CD4-positive, alpha-beta T cell (primary cell): Measurements from ENCODE around the gene CRIP2. TPM values are rescaled to one million over a fixed set of nuclear protein-coding genes. Genes with fewer than 3 reads are reported as not detected.

Experiments used
- ATAC-seq: fragments of 200-7000 bp; cut with Tn5 transposase; one replicate; pipeline ENCODE4 v1.10.0; 2022; ENCODE audit warnings: mild to moderate bottlenecking; ENCODE audit not compliant: poor library complexity
- CTCF ChIA-PET: fragments of 350-600 bp; sonication (Branson Sonifier 250); formaldehyde crosslinking; loops from one replicate; lab custom pipeline; 2021; ENCODE audit warnings: antibody characterized with exemption, inconsistent platforms; lab: Charles Lee
- POLR2A ChIA-PET: fragments of 350-600 bp; sonication (Branson Sonifier 250); formaldehyde crosslinking; loops from one replicate; lab custom pipeline; 2021; ENCODE audit warnings: antibody characterized with exemption, inconsistent platforms; lab: Charles Lee
- DNase-seq, 14 experiments: peaks; one replicate each; pipeline ENCODE4 v3.0.0-alpha.2; 2013 to 2020; ENCODE audit warnings: mixed read lengths in 2 of 14
- H3K27ac ChIP-seq, 2 donors: one replicate each; pipeline versions ENCODE4 v1.5.1 to v1.7.0; 2013; ENCODE audit warnings: low read length in 2 of 2, low read depth in 1 of 2, mild to moderate bottlenecking in 1 of 2
- H3K27me3 ChIP-seq, 2 experiments: 1 replicate in 1 of 2; 2 replicates in 1 of 2; pipeline versions ENCODE4 v1.6.1 to v1.7.0; 2013; ENCODE audit warnings: low read length in 2 of 2, control low read depth in 1 of 2, mild to moderate bottlenecking in 1 of 2, moderate library complexity in 1 of 2; ENCODE audit not compliant: insufficient read depth in 2 of 2, control insufficient read depth in 1 of 2
- H3K36me3 ChIP-seq: one replicate; pipeline ENCODE4 v1.6.1; 2013; ENCODE audit warnings: low read length, control low read depth; ENCODE audit not compliant: insufficient read depth
- H3K4me1 ChIP-seq: one replicate; pipeline ENCODE4 v1.6.1; 2013; ENCODE audit warnings: low read length, control low read depth; ENCODE audit not compliant: insufficient read depth
- H3K4me3 ChIP-seq: one replicate; pipeline ENCODE4 v1.5.1; 2013; ENCODE audit warnings: mild to moderate bottlenecking, low read length, moderate library complexity
- H3K9me3 ChIP-seq, 2 experiments: 1 replicate in 1 of 2; 2 replicates in 1 of 2; pipeline versions ENCODE4 v1.6.1 to v1.7.0; 2013; ENCODE audit warnings: low read length in 2 of 2, mild to moderate bottlenecking in 2 of 2, control low read depth in 1 of 2, moderate library complexity in 1 of 2; ENCODE audit not compliant: control insufficient read depth in 1 of 2, insufficient read depth in 1 of 2
- H3K27ac Mint-ChIP-seq: one replicate; pipeline ENCODE4 v1.8.0; 2020; ENCODE audit warnings: mixed read lengths
- H3K27me3 Mint-ChIP-seq: one replicate; pipeline ENCODE4 v1.8.0; 2021; ENCODE audit warnings: mixed read lengths
- H3K36me3 Mint-ChIP-seq: one replicate; pipeline ENCODE4 v1.8.0; 2021; ENCODE audit warnings: low read depth, mixed read lengths
- H3K4me1 Mint-ChIP-seq: one replicate; pipeline ENCODE4 v1.8.0; 2021; ENCODE audit warnings: low read depth, mixed read lengths
- H3K4me3 Mint-ChIP-seq: one replicate; pipeline ENCODE4 v1.8.0; 2020; ENCODE audit warnings: mild to moderate bottlenecking, mixed read lengths
- H3K9me3 Mint-ChIP-seq: one replicate; pipeline ENCODE4 v1.8.0; 2020; ENCODE audit warnings: mixed read lengths
- intact Hi-C, 2 experiments: fragments of 100-400 bp; cut with DNase I in 1 of 2; cut with micrococcal nuclease in 1 of 2; formaldehyde crosslinking; loops; one replicate each; pipeline versions ENCODE4 v1.15.1 to v1.9.0; 2023 to 2025; cut with DNase I, micrococcal nuclease
- total RNA-seq, 174 experiments: library from RNA in 2 of 174; stranded (reverse) in 2 of 174; gene quantifications; one replicate each; pipeline ENCODE4 v1.2.3 and lab custom pipeline; 2021 to 2026
- TF ChIP-seq, protein P1 (sequence below): fragments of 200-600 bp; IDR thresholded peaks from one replicate; pipeline ENCODE4 v1.8.0; 2022; ENCODE audit warnings: antibody characterized with exemption, mild to moderate bottlenecking

Gene CRIP2
- total RNA-seq, 2 experiments from 2014 or later = 62.5 to 68.3 TPM

DNA sequence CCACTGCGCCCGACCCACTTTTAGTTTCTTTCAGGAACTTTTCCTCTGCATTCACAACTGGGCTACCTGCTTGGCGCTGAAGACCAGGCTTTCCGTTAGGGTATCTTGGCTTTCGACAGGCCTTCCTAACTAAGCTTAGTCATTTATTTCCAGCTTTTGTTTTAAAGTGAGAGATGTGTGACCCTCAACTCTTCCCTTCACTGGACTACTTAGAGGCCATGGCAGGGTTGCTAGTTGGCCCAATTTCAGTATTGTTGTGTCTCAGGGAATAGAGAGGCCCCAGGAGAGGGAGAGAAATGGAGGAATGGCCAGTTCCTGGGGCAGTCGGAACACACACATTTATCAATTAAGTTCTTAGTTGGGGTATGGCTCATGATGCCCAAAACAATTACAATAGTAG, 44.6 kb upstream of the CRIP2 start:
- intact Hi-C loops = loop anchor here in 1 of 2 experiments (5.0 kb wide), 1 partner anchor 87 kb away; no protein-coding TSS in a partner anchor
- ATAC-seq = no peak
- POLR2A ChIA-PET = interaction anchor here (1.6 kb wide), 1 partner anchor 17 kb away, joined by 3 read pairs; no protein-coding TSS in a partner anchor
- Mint-ChIP-seq H3K4me3 (no peak overlapping the region), H3K9me3 (no peaks in the 10 kb centered on the region), H3K36me3 (peaks cover 38% of the 10 kb centered on the region), H3K27ac (no peak overlapping the region), H3K27me3 (no peaks in the 10 kb centered on the region), H3K4me1 (peaks cover 10% of the 10 kb centered on the region)
- TF ChIP-seq, protein P1, sequence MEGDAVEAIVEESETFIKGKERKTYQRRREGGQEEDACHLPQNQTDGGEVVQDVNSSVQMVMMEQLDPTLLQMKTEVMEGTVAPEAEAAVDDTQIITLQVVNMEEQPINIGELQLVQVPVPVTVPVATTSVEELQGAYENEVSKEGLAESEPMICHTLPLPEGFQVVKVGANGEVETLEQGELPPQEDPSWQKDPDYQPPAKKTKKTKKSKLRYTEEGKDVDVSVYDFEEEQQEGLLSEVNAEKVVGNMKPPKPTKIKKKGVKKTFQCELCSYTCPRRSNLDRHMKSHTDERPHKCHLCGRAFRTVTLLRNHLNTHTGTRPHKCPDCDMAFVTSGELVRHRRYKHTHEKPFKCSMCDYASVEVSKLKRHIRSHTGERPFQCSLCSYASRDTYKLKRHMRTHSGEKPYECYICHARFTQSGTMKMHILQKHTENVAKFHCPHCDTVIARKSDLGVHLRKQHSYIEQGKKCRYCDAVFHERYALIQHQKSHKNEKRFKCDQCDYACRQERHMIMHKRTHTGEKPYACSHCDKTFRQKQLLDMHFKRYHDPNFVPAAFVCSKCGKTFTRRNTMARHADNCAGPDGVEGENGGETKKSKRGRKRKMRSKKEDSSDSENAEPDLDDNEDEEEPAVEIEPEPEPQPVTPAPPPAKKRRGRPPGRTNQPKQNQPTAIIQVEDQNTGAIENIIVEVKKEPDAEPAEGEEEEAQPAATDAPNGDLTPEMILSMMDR = no peak
- Histone ChIP-seq H3K27ac (no peak overlapping the region), H3K36me3 (peaks cover 18% of the 10 kb centered on the region), H3K27me3 (no peaks in the 10 kb centered on the region), H3K4me3 (no peak overlapping the region), H3K4me1 (no peaks in the 10 kb centered on the region), H3K9me3 (peaks cover 0 to 22% of the 10 kb centered on the region in 2 experiments)
- CTCF ChIA-PET = interaction anchor here (0.8 to 1.2 kb wide), 2 partner anchors 18 to 60 kb away, joined by 4 read pairs; no protein-coding TSS in a partner anchor
- DNase-seq = no peak

DNA sequence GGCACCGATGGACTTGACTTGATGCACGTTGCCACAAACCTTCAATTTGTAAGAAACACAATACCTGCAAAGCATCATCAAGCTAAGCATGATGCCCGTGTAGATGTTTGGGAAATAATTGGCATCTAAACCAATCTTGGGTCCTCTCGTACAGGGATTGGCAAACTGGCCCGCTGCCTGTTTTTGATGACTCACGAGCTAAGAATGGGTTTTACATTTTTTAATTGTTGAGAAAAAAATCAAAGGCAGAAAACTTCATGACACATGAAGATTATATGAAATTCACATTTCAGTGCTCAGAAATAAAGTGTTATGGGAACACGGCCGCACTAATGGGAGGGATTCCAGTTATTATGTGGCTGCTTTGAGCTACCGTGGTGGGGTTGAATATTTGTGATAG, 44.1 kb upstream of the CRIP2 start:
- ChIA-PET CTCF (interaction anchor here (0.8 to 1.2 kb wide), 2 partner anchors 18 to 60 kb away, joined by 4 read pairs; no protein-coding TSS in a partner anchor), POLR2A (interaction anchor here (1.6 kb wide), 1 partner anchor 16 kb away, joined by 3 read pairs; no protein-coding TSS in a partner anchor)

DNA sequence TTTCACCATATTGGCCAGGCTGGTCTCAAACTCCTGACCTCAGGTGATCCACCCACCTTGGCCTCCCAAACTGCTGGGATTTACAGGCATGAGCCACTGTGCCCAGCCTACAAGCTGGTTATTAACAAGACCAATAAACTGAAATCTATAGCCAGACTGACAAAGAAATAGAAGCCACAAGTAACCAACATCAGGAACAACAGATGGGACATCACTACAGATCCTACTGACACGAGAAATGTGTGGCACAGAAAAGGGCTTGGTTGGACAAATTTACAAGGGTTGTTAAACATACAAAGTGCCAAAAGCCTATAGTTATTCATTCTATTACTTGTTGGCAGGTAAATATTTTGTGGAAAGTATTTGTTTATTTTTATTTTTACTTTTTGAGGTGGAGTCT, 43.4 kb upstream of the CRIP2 start:
- CTCF ChIA-PET = no interaction called here
- Histone ChIP-seq H3K27ac (no peak overlapping the region), H3K9me3 (peaks cover 0 to 17% of the 10 kb centered on the region in 2 experiments), H3K27me3 (no peaks in the 10 kb centered on the region), H3K4me1 (no peaks in the 10 kb centered on the region), H3K4me3 (no peak overlapping the region), H3K36me3 (peaks cover 16% of the 10 kb centered on the region)
- H3K27me3 Mint-ChIP-seq = no peaks in the 10 kb centered on the region
- peaks cover 38% of the 10 kb centered on the region for H3K36me3 Mint-ChIP-seq
- DNase-seq (no peak), ATAC-seq (no peak)
- intact Hi-C loops = loop anchor here in 1 of 2 experiments (5.0 kb wide), 1 partner anchor 86 kb away; no protein-coding TSS in a partner anchor
- H3K4me3 Mint-ChIP-seq = no peak overlapping the region
- no peaks in the 10 kb centered on the region for H3K9me3 Mint-ChIP-seq
- H3K27ac Mint-ChIP-seq = no peak overlapping the region
- peaks cover 19% of the 10 kb centered on the region for H3K4me1 Mint-ChIP-seq
- TF ChIP-seq, protein P1 = no peak
- POLR2A ChIA-PET = interaction anchor here (1.6 kb wide), 1 partner anchor 16 kb away, joined by 3 read pairs; no protein-coding TSS in a partner anchor

More for the DNA sequence above, 44.1 kb upstream of the CRIP2 start:
- H3K27ac Mint-ChIP-seq = no peak overlapping the region
- Histone ChIP-seq H3K4me1 (no peaks in the 10 kb centered on the region), H3K4me3 (no peak overlapping the region), H3K27me3 (no peaks in the 10 kb centered on the region), H3K27ac (no peak overlapping the region), H3K36me3 (peaks cover 16% of the 10 kb centered on the region), H3K9me3 (peaks cover 0 to 22% of the 10 kb centered on the region in 2 experiments)
- peaks cover 38% of the 10 kb centered on the region for H3K36me3 Mint-ChIP-seq
- H3K4me1 Mint-ChIP-seq = peaks cover 12% of the 10 kb centered on the region
- ATAC-seq = no peak
- H3K27me3 Mint-ChIP-seq = no peaks in the 10 kb centered on the region
- intact Hi-C loops = loop anchor here in 1 of 2 experiments (5.0 kb wide), 1 partner anchor 87 kb away; no protein-coding TSS in a partner anchor
- TF ChIP-seq, protein P1 = no peak
- no peak overlapping the region for H3K4me3 Mint-ChIP-seq
- no peak for DNase-seq
- H3K9me3 Mint-ChIP-seq = no peaks in the 10 kb centered on the region
